GM23338 (cell line): ENCODE results near the gene HS6ST3.

ENCODE experiments used
- CREB1 ChIP-seq: fragments of 250-450 bp; sonication (Bioruptor Pico); IDR thresholded peaks from 2 replicates; pipeline ENCODE4 v1.5.0; 2020; ENCODE audit warnings: low read depth, mild to moderate bottlenecking, moderate library complexity
- EZH2 ChIP-seq: fragments of 200-600 bp; sonication (generic); IDR thresholded peaks from one replicate; pipeline ENCODE4 v1.8.0; 2017; ENCODE audit warnings: antibody characterized with exemption, mild to moderate bottlenecking, low read depth; ENCODE audit not compliant: unreplicated experiment
- EZH2phosphoT487 ChIP-seq: fragments of 200-600 bp; sonication (generic); IDR thresholded peaks from one replicate; pipeline ENCODE4 v1.8.1; 2018; ENCODE audit warnings: antibody characterized with exemption; ENCODE audit not compliant: unreplicated experiment
- JUNB ChIP-seq: IDR thresholded peaks from one replicate; pipeline ENCODE4 v1.6.1; 2016; ENCODE audit warnings: antibody characterized with exemption; ENCODE audit not compliant: unreplicated experiment
- POLR2AphosphoS5 ChIP-seq: IDR thresholded peaks from 2 replicates; pipeline ENCODE4 v1.6.1; 2016; ENCODE audit warnings: antibody characterized with exemption, low read depth
- ZNF462 ChIP-seq: fragments of 250-450 bp; sonication (Bioruptor Pico); IDR thresholded peaks from 2 replicates; pipeline ENCODE4 v1.5.0; 2020; ENCODE audit warnings: mild to moderate bottlenecking, moderate library complexity
- TF ChIP-seq, protein P1 (sequence below), 2 experiments: fragments of 200-600 bp in 1 of 2; sonication (generic) in 1 of 2; conservative IDR thresholded peaks; 2 replicates each; pipeline versions ENCODE4 v1.5.1 to v1.6.1; 2016 to 2017; ENCODE audit warnings: antibody characterized with exemption in 2 of 2, low read depth in 2 of 2, mild to moderate bottlenecking in 2 of 2, moderate library complexity in 1 of 2
- TF ChIP-seq, protein P2 (sequence below): IDR thresholded peaks from one replicate; pipeline ENCODE4 v1.6.1; 2018; ENCODE audit warnings: antibody characterized with exemption; ENCODE audit not compliant: unreplicated experiment
- TF ChIP-seq, protein P3 (sequence below): IDR thresholded peaks from 2 replicates; pipeline ENCODE4 v1.6.1; 2016; ENCODE audit warnings: antibody characterized with exemption

GRCh38 chr13:96475103-96475502 lies 385.2 kb downstream of the HS6ST3 start:
- TF ChIP-seq, protein P1, sequence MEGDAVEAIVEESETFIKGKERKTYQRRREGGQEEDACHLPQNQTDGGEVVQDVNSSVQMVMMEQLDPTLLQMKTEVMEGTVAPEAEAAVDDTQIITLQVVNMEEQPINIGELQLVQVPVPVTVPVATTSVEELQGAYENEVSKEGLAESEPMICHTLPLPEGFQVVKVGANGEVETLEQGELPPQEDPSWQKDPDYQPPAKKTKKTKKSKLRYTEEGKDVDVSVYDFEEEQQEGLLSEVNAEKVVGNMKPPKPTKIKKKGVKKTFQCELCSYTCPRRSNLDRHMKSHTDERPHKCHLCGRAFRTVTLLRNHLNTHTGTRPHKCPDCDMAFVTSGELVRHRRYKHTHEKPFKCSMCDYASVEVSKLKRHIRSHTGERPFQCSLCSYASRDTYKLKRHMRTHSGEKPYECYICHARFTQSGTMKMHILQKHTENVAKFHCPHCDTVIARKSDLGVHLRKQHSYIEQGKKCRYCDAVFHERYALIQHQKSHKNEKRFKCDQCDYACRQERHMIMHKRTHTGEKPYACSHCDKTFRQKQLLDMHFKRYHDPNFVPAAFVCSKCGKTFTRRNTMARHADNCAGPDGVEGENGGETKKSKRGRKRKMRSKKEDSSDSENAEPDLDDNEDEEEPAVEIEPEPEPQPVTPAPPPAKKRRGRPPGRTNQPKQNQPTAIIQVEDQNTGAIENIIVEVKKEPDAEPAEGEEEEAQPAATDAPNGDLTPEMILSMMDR (conservative IDR thresholded peaks at IDR 0.05; ENCODE audit: low read depth in 2 of 2): no peak
- no peak for TF ChIP-seq ZNF462 (CRISPR knock-in tag)
- TF ChIP-seq EZH2: no peak
- TF ChIP-seq, protein P2, sequence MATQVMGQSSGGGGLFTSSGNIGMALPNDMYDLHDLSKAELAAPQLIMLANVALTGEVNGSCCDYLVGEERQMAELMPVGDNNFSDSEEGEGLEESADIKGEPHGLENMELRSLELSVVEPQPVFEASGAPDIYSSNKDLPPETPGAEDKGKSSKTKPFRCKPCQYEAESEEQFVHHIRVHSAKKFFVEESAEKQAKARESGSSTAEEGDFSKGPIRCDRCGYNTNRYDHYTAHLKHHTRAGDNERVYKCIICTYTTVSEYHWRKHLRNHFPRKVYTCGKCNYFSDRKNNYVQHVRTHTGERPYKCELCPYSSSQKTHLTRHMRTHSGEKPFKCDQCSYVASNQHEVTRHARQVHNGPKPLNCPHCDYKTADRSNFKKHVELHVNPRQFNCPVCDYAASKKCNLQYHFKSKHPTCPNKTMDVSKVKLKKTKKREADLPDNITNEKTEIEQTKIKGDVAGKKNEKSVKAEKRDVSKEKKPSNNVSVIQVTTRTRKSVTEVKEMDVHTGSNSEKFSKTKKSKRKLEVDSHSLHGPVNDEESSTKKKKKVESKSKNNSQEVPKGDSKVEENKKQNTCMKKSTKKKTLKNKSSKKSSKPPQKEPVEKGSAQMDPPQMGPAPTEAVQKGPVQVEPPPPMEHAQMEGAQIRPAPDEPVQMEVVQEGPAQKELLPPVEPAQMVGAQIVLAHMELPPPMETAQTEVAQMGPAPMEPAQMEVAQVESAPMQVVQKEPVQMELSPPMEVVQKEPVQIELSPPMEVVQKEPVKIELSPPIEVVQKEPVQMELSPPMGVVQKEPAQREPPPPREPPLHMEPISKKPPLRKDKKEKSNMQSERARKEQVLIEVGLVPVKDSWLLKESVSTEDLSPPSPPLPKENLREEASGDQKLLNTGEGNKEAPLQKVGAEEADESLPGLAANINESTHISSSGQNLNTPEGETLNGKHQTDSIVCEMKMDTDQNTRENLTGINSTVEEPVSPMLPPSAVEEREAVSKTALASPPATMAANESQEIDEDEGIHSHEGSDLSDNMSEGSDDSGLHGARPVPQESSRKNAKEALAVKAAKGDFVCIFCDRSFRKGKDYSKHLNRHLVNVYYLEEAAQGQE: no peak
- TF ChIP-seq POLR2AphosphoS5: no peak
- TF ChIP-seq EZH2phosphoT487: no peak
- TF ChIP-seq CREB1 (CRISPR knock-in tag): no peak
- no peak for TF ChIP-seq JUNB
- TF ChIP-seq, protein P3, sequence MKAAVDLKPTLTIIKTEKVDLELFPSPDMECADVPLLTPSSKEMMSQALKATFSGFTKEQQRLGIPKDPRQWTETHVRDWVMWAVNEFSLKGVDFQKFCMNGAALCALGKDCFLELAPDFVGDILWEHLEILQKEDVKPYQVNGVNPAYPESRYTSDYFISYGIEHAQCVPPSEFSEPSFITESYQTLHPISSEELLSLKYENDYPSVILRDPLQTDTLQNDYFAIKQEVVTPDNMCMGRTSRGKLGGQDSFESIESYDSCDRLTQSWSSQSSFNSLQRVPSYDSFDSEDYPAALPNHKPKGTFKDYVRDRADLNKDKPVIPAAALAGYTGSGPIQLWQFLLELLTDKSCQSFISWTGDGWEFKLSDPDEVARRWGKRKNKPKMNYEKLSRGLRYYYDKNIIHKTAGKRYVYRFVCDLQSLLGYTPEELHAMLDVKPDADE: no peak
